HCT116 (cell line): ENCODE data around the gene PCP2. TPM values are rescaled to one million over a fixed set of nuclear protein-coding genes. Genes with fewer than 3 reads are reported as not detected.

Experiments
- ATAC-seq: fragments of 200-7000 bp; cut with Tn5 transposase; 2 replicates; pipeline ENCODE4 v1.9.1; 2020; ENCODE audit warnings: mild to moderate bottlenecking, moderate library complexity
- BruUV-seq: library from RNA; stranded (reverse); fragments of 400-500 nt; replicated peaks from 2 replicates; lab custom pipeline; 2021; lab: Mats Ljungman, UMichigan
- CTCF ChIA-PET: fragments of 300-600 bp; sonication (Branson Sonifier 250); formaldehyde crosslinking; loops from one replicate; lab custom pipeline; 2021; ENCODE audit warnings: antibody characterized with exemption; lab: Charles Lee
- POLR2A ChIA-PET: fragments of 300-600, 350-600 bp; sonication (Branson Sonifier 250); formaldehyde crosslinking; loops from one replicate; lab custom pipeline; 2021; ENCODE audit warnings: antibody characterized with exemption; lab: Charles Lee
- RAD21 ChIA-PET, 2 experiments: fragments of 300-600 bp; sonication (Branson Sonifier 250); formaldehyde crosslinking; loops; one replicate each; lab custom pipeline; 2023; ENCODE audit warnings: low total read pairs in 2 of 2; ENCODE audit not compliant: uncharacterized antibody in 2 of 2, unreplicated experiment in 2 of 2, low non-redundant PET in 1 of 2; lab: Charles Lee
- DNase-seq: peaks from one replicate; pipeline ENCODE4 v3.0.0-alpha.2; 2010; ENCODE audit warnings: low read depth, low spot score
- H2AFZ ChIP-seq: fragments of 200-600 bp; shearing (Covaris generic), sonication (generic); 2 replicates; pipeline ENCODE4 v1.6.1; 2017; ENCODE audit warnings: low read depth, mixed run types, mixed read lengths, antibody characterized with exemption, low read length; ENCODE audit not compliant: poor library complexity, severe bottlenecking
- H3K27ac ChIP-seq: 2 replicates; pipeline ENCODE4 v1.5.1; 2012; ENCODE audit warnings: low read depth, low read length
- H3K27me3 ChIP-seq: fragments of 200-600 bp; sonication (generic); 2 replicates; pipeline ENCODE4 v1.6.1; 2016; ENCODE audit warnings: mixed run types, low read length, mixed read lengths; ENCODE audit not compliant: insufficient read depth
- H3K36me3 ChIP-seq, 2 experiments: fragments of 200-500 bp in 1 of 2; fragments of 200-600 bp in 1 of 2; sonication (Bioruptor generic) in 1 of 2; sonication (generic) in 1 of 2; 2 replicates each; pipeline versions ENCODE4 v1.5.1 to v1.6.1; 2014 to 2016; ENCODE audit warnings: low read length in 2 of 2, inconsistent platforms in 1 of 2, mixed read lengths in 1 of 2, mixed run types in 1 of 2; ENCODE audit not compliant: insufficient read depth in 2 of 2, control insufficient read depth in 1 of 2
- H3K4me1 ChIP-seq, 2 experiments: fragments of 200-600 bp in 1 of 2; sonication (generic) in 1 of 2; 2 replicates each; pipeline versions ENCODE4 v1.5.1 to v1.6.1; 2012 to 2017; ENCODE audit warnings: low read length in 2 of 2, inconsistent platforms in 1 of 2, mild to moderate bottlenecking in 1 of 2, mixed read lengths in 1 of 2, mixed run types in 1 of 2, moderate library complexity in 1 of 2; ENCODE audit not compliant: insufficient read depth in 2 of 2, control insufficient read depth in 1 of 2
- H3K4me2 ChIP-seq: fragments of 200-600 bp; sonication (generic); 2 replicates; pipeline ENCODE4 v1.6.1; 2017; ENCODE audit warnings: mixed run types, low read length, mixed read lengths
- H3K4me3 ChIP-seq, 2 experiments: fragments of 200-600 bp in 1 of 2; sonication (generic) in 1 of 2; replicated peaks in 1 of 2; 2 replicates each; pipeline ENCODE4 v1.5.1; 2011 to 2016; ENCODE audit warnings: low read length in 2 of 2, control low read depth in 1 of 2, low read depth in 1 of 2, mild to moderate bottlenecking in 1 of 2, mixed read lengths in 1 of 2, mixed run types in 1 of 2
- H3K79me2 ChIP-seq: fragments of 200-600 bp; sonication (generic); 2 replicates; pipeline ENCODE4 v1.6.1; 2017; ENCODE audit warnings: mild to moderate bottlenecking, mixed run types, low read length, moderate library complexity, mixed read lengths; ENCODE audit not compliant: insufficient read depth
- H3K9ac ChIP-seq: fragments of 200-600 bp; sonication (generic); 2 replicates; pipeline ENCODE4 v1.6.1; 2016; ENCODE audit warnings: low read length, mixed read lengths
- H3K9me2 ChIP-seq: fragments of 200-600 bp; sonication (generic), shearing (Covaris generic); 2 replicates; pipeline ENCODE4 v1.6.1; 2017; ENCODE audit warnings: mixed run types, mild to moderate bottlenecking, moderate library complexity; ENCODE audit not compliant: insufficient read depth
- H3K9me3 ChIP-seq, 2 experiments: fragments of 200-500 bp in 1 of 2; fragments of 200-600 bp in 1 of 2; sonication (Bioruptor generic) in 1 of 2; sonication (generic) in 1 of 2; 2 replicates each; pipeline ENCODE4 v1.6.1; 2014 to 2017; ENCODE audit warnings: low read length in 2 of 2, mixed read lengths in 2 of 2, inconsistent platforms in 1 of 2, low read depth in 1 of 2, mild to moderate bottlenecking in 1 of 2, mixed run types in 1 of 2, moderate library complexity in 1 of 2; ENCODE audit not compliant: control insufficient read depth in 1 of 2, insufficient read depth in 1 of 2
- H4K20me1 ChIP-seq: fragments of 200-600 bp; sonication (generic), shearing (Covaris generic); 2 replicates; pipeline ENCODE4 v1.6.1; 2017; ENCODE audit warnings: mixed run types, mild to moderate bottlenecking, moderate library complexity; ENCODE audit not compliant: insufficient read depth
- ATF3 ChIP-seq: IDR thresholded peaks from 2 replicates; pipeline ENCODE4 v1.6.1; 2012
- CBX3 ChIP-seq: IDR thresholded peaks from 2 replicates; pipeline ENCODE4 v1.6.1; 2012; ENCODE audit warnings: low read depth
- CTCF ChIP-seq, 3 experiments: fragments of 200-600 bp in 1 of 3; sonication (generic) in 1 of 3; IDR thresholded peaks in 2 of 3; conservative IDR thresholded peaks in 1 of 3; 2 replicates each; pipeline ENCODE4 v1.5.1; 2012 to 2017; ENCODE audit warnings: low read depth in 2 of 3, low read length in 2 of 3, antibody characterized with exemption in 1 of 3, borderline replicate concordance in 1 of 3, control low read depth in 1 of 3, mild to moderate bottlenecking in 1 of 3, mixed read lengths in 1 of 3, mixed run types in 1 of 3, moderate library complexity in 1 of 3; ENCODE audit not compliant: insufficient read depth in 1 of 3
- EGR1 ChIP-seq: IDR thresholded peaks from 2 replicates; pipeline ENCODE4 v1.6.1; 2012; ENCODE audit warnings: low read depth
- ELF1 ChIP-seq: IDR thresholded peaks from 2 replicates; pipeline ENCODE4 v1.6.1; 2012; ENCODE audit warnings: low read depth, borderline replicate concordance
- EZH2 ChIP-seq: fragments of 200-600 bp; sonication (generic); IDR thresholded peaks from 2 replicates; pipeline ENCODE4 v1.6.1; 2017; ENCODE audit warnings: antibody characterized with exemption, mixed run types
- EZH2phosphoT487 ChIP-seq: fragments of 200-600 bp; IDR thresholded peaks from 2 replicates; pipeline ENCODE4 v1.6.1; 2018; ENCODE audit warnings: antibody characterized with exemption, borderline replicate concordance
- FOSL1 ChIP-seq: IDR thresholded peaks from 2 replicates; pipeline ENCODE4 v1.6.1; 2012; ENCODE audit warnings: low read depth
- MAX ChIP-seq: IDR thresholded peaks from 2 replicates; pipeline ENCODE4 v1.6.1; 2012
- POLR2A ChIP-seq: IDR thresholded peaks from 2 replicates; pipeline ENCODE4 v1.7.0; 2011; ENCODE audit warnings: borderline replicate concordance; ENCODE audit not compliant: insufficient read depth, insufficient read length; ENCODE audit errors: extremely low read depth
- RAD21 ChIP-seq: IDR thresholded peaks from 2 replicates; pipeline ENCODE4 v1.6.1; 2012; ENCODE audit warnings: low read depth, mild to moderate bottlenecking
- REST ChIP-seq: IDR thresholded peaks from 2 replicates; pipeline ENCODE4 v1.6.1; 2012; ENCODE audit warnings: low read depth
- SIN3A ChIP-seq: IDR thresholded peaks from 2 replicates; pipeline ENCODE4 v1.6.1; 2012; ENCODE audit warnings: low read depth
- SP1 ChIP-seq: IDR thresholded peaks from 2 replicates; pipeline ENCODE4 v1.6.1; 2012; ENCODE audit warnings: low read depth
- SRF ChIP-seq: IDR thresholded peaks from 2 replicates; pipeline ENCODE4 v1.6.1; 2012; ENCODE audit warnings: low read depth
- YY1 ChIP-seq: IDR thresholded peaks from 2 replicates; pipeline ENCODE4 v1.6.1; 2011; ENCODE audit warnings: low read length, low read depth, moderate library complexity, mild to moderate bottlenecking; ENCODE audit not compliant: insufficient replicate concordance; ENCODE audit errors: extremely low read depth
- ZFX ChIP-seq: fragments of 450-650 bp; IDR thresholded peaks from 2 replicates; pipeline ENCODE4 v1.6.1; 2017
- ZNF274 ChIP-seq: fragments of 200-500 bp; sonication (Bioruptor generic); IDR thresholded peaks from 2 replicates; pipeline ENCODE4 v1.6.1; 2014; ENCODE audit warnings: mild to moderate bottlenecking, low read depth, low read length, inconsistent platforms
- intact Hi-C: fragments of 100-400 bp; cut with micrococcal nuclease; formaldehyde crosslinking; loops from 2 replicates; pipeline ENCODE4 v1.10.0; 2022
- total RNA-seq: library from RNA; stranded (reverse); gene quantifications from one replicate; pipeline ENCODE4 v1.2.1, GENCODE V29; 2021; ENCODE audit not compliant: unreplicated experiment

PCP2 gene
- total RNA-seq, 1 experiment from 2014 or later = 0.32 TPM

GRCh38 chr19:7676854-7677253 is 43.3 kb upstream of the PCP2 start, which contains the start of gene MCEMP1:
MCEMP1 (plus strand) TSS chr19:7677090; CDS start chr19:7677121, 31 bp downstream.
- Histone ChIP-seq H3K9me3 (peaks cover 0 to 3% of the 10 kb centered on the region in 2 experiments; a peak in 1 of 4 replicates), H3K36me3 (no peaks in the 10 kb centered on the region), H3K9ac (no peak within 1 kb of the TSS), H3K4me2 (no peak within 1 kb of the TSS), H3K27me3 (no peaks in the 10 kb centered on the region), H4K20me1 (no peaks in the 10 kb centered on the region), H3K4me1 (peaks cover 3 to 33% of the 10 kb centered on the region in 2 experiments; a peak in 3 of 4 replicates), H3K4me3 (no peak within 1 kb of the TSS), H3K79me2 (peaks cover 12% of the 10 kb centered on the region; the same call in 1 of the 2 replicates), H2AFZ (no peak within 1 kb of the TSS), H3K27ac (no peak within 1 kb of the TSS), H3K9me2 (no peaks in the 10 kb centered on the region)
- DNase-seq = no peak
- no peak for ATAC-seq
- TF ChIP-seq ELF1 (no peak), YY1 (no peak), SP1 (no peak), ATF3 (no peak), EGR1 (no peak), SRF (no peak), RAD21 (no peak), CBX3 (no peak), REST (no peak), FOSL1 (no peak), EZH2 (no peak), MAX (no peak), ZNF274 (no peak), ZFX (no peak), SIN3A (no peak), CTCF (IDR thresholded peaks at IDR 0.05 in 2 of 3, conservative IDR thresholded peaks at IDR 0.05 in 1 of 3; ENCODE audit: borderline replicate concordance in 1 of 3, insufficient read depth in 1 of 3, low read depth in 2 of 3, low read length in 2 of 3) (no peak), EZH2phosphoT487 (no peak), POLR2A (no peak)
- ChIA-PET CTCF (interaction anchor here (1.7 kb wide), 1 partner anchor 109 kb away, joined by 5 read pairs; no protein-coding TSS in a partner anchor), POLR2A (no interaction called here), RAD21 (no interaction called here)
- intact Hi-C loops = no loop called here
- no TSS peak for BruUV-seq
